GM12878 (cell line): ENCODE data around the gene GON7.

ENCODE experiments used
- BCL11A ChIP-seq: IDR thresholded peaks from 2 replicates; pipeline ENCODE4 v1.6.1; 2011; ENCODE audit warnings: low read depth, low read length
- FOXM1 ChIP-seq: IDR thresholded peaks from 2 replicates; pipeline ENCODE4 v1.6.1; 2012; ENCODE audit warnings: low read depth, mild to moderate bottlenecking, inconsistent platforms, low read length, moderate library complexity
- HDAC2 ChIP-seq: fragments of 200-600 bp; sonication (generic); IDR thresholded peaks from 2 replicates; pipeline ENCODE4 v1.6.1; 2017
- SIN3A ChIP-seq: IDR thresholded peaks from 2 replicates; pipeline ENCODE4 v1.6.1; 2012; ENCODE audit warnings: low read depth, low read length, improper control_type of control experiment
- TF ChIP-seq, protein P1 (sequence below), 3 experiments: IDR thresholded peaks in 2 of 3; conservative IDR thresholded peaks in 1 of 3; 2 replicates each; pipeline ENCODE4 v1.5.1; 2011; ENCODE audit warnings: low read depth in 3 of 3, low read length in 3 of 3, mild to moderate bottlenecking in 3 of 3, control low read depth in 2 of 3, moderate library complexity in 2 of 3, inconsistent platforms in 1 of 3, mixed read lengths in 1 of 3; ENCODE audit not compliant: control insufficient read depth in 2 of 3, insufficient read depth in 1 of 3; ENCODE audit errors: extremely low read depth in 1 of 3

DNA sequence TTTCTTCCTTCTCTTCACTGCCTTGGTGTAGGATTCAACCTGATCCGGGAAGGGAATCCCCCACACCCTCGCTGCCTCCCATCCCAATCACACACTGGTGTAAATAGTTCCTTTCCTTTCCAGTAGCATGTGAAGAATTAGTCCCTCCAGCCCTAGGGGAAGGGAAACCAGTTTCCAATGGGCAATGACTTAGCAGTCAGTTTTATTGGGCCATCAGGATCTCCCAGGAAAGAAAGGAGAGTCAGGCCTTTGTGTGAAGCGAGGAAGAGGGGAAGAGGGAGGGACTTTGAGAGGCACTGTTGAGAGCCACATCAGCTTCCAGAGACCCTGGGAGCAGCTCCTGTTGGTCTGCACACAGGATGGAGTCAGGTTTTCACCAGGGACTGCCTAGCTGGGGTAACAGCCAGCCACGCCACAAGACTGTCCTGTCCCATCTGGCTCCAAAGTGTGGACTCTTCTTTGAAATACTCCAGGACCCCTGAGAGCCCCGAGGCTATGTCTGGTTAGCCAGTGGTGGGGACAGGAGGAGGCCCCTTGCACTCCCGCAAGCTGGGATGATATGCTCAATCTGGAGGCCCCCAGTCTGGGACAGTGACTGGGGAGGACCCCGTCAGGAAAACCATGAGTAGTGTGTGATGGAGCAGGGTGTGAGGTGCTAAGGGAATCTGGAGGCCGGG lies 50.0 kb downstream of the GON7 start:
- TF ChIP-seq FOXM1 (no peak), BCL11A (no peak), SIN3A (no peak), HDAC2 (no peak)
- TF ChIP-seq, protein P1, sequence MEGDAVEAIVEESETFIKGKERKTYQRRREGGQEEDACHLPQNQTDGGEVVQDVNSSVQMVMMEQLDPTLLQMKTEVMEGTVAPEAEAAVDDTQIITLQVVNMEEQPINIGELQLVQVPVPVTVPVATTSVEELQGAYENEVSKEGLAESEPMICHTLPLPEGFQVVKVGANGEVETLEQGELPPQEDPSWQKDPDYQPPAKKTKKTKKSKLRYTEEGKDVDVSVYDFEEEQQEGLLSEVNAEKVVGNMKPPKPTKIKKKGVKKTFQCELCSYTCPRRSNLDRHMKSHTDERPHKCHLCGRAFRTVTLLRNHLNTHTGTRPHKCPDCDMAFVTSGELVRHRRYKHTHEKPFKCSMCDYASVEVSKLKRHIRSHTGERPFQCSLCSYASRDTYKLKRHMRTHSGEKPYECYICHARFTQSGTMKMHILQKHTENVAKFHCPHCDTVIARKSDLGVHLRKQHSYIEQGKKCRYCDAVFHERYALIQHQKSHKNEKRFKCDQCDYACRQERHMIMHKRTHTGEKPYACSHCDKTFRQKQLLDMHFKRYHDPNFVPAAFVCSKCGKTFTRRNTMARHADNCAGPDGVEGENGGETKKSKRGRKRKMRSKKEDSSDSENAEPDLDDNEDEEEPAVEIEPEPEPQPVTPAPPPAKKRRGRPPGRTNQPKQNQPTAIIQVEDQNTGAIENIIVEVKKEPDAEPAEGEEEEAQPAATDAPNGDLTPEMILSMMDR (IDR thresholded peaks at IDR 0.05 in 2 of 3, conservative IDR thresholded peaks at IDR 0.05 in 1 of 3; ENCODE audit: control insufficient read depth in 2 of 3, extremely low read depth in 1 of 3, insufficient read depth in 1 of 3, low read depth in 3 of 3, low read length in 3 of 3) = no peak
